NCI-H128 (cell line): ENCODE results near the gene CDKN2C.
"Not testable (repeated sequence)": the region's sequence is repeated elsewhere in the genome, so short reads cannot be mapped to it uniquely, and the experiment has no call there.

Experiments used
- DNase-seq: peaks from one replicate; lab custom pipeline; 2025; ENCODE audit not compliant: unreplicated experiment; lab: John Stamatoyannopoulos, UW

The CDKN2C gene

GRCh38 chr1:50978144-50978851 is 8.3 kb downstream of the CDKN2C start:
- peak; percentile 77 for DNase-seq

DNA sequence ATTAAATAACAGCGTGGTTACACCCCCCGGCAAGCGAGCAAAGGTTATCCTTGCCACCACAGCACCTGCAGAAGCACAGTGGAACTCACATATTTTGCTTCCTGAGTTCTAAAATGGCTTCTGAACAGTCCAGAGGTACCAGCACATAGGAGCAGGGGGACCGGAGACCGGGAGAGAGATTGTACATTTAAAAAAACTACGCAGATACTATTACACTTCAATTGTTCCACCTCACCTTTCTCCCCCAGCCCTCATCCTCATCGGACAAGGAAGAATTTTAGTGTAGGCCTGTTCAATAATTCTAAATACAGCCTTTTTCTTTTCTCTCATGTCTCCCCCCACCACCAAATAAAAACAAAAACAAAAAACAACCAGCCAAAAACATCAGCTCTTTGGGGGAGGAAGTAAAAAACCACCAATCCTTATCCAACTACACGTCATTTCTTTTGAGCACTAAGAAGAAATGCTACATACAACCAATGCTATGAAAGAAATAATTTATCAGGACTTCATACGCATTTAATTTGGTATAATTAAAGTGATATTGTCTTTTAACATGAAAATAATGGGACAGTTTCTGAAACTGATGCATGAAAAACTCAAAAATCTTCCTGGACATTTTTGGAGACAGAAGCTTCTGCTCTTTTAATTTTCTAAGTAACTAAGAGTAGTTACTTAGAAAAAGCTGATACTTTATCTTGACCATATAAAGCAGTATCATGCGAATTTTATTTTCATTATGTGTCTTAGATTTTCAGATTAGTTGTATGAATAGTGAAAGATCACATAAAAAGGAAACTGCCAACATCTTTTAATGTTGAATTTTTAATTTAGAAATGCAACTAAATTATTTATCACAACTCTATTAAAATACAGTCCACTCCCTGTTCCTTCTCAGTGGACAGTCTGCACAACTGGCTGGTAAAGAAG is 9.1 kb downstream of the CDKN2C start:
- DNase-seq: no peak

- DNase-seq: no peak
Observed at GRCh38 chr1:50979937-50980336, 9.9 kb downstream of the CDKN2C start.

GRCh38 chr1:50980505-50980904 is 10.5 kb downstream of the CDKN2C start:
- DNase-seq: no peak

- DNase-seq: no peak
Observed at GRCh38 chr1:50981741-50982140, 11.7 kb downstream of the CDKN2C start.

GRCh38 chr1:50982611-50983010 is 12.6 kb downstream of the CDKN2C start:
- DNase-seq: no peak

GRCh38 chr1:50983219-50983802 is 13.3 kb downstream of the CDKN2C start:
- DNase-seq: no peak

- DNase-seq: no peak
Observed at GRCh38 chr1:50985094-50985493, 15.0 kb downstream of the CDKN2C start.

- DNase-seq: no peak
Observed at GRCh38 chr1:50986653-50987052, 16.6 kb downstream of the CDKN2C start.

GRCh38 chr1:50989694-50990093 is 19.6 kb downstream of the CDKN2C start:
- DNase-seq: no peak

DNA sequence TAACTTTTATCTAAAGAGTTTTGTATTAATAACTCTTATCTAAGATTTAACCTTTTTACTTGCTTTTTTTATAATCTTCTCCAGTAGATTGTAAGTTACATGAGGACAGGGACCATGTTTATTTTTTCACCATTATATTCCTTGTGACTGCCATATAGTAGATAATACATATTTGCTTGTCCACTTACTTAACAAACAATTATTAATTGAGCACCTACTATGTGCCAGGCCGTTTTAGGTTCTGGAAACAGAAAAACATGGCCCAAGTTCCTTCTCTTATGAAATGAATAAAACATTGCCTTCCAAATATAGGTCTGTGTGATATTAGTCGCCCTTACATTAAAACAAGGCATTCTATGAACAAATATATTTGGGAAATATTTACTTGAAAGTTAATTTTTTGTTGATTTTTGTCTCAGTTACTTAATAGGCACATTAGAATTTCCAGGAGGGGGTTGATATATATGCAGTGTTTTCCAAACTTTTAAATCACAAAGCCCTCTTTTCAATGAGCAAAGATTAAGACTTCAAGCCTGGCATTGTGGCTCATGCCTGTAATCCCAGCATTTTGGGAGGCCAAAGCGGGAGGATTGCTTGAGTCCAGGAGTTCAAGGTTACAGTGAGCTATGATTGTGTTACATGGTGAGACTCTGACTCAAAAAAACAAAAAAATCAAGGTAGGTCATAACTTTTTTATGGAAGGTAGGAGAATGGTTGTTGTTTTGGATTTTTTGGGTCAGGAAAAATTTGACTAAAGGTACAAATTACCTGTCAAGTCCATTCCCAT is 22.7 kb downstream of the CDKN2C start:
- DNase-seq: no peak

DNA sequence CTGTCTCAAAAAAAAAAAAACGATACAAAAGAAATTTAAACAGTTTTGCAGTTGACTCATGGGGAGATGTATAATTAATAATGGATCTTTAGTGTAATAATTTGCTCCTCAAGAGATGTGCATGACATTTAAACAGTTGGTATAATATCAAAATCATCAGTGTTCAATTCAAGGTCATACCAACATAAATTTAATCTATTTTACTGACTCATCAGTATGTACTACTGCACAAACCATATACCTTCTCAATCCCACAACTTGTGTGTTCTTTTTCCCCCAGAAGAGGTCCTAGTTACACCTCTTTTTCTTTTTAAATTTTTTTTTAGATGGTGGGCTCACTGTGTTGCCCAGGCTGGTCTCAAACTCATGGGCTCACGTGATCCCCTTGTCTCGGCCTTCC is 23.6 kb downstream of the CDKN2C start:
- no peak for DNase-seq

DNA sequence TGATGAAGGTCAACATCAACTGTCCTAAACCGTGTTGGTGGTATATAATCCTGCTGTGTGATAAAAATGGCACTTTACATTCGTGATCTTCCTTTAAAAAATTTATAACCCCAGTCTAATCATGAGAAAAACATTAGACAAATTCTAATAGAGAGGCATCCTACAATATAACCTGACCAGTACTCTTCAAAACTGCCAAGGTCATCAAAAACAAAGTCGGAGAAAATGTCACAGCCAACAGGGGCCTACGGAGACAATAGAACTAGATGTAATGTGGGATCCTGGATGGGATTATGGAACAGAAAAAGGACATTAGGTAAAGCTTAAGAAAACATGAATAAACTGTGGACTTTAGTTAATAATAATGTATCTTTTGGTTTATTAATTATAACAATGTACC is 25.0 kb downstream of the CDKN2C start:
- no peak for DNase-seq

DNA sequence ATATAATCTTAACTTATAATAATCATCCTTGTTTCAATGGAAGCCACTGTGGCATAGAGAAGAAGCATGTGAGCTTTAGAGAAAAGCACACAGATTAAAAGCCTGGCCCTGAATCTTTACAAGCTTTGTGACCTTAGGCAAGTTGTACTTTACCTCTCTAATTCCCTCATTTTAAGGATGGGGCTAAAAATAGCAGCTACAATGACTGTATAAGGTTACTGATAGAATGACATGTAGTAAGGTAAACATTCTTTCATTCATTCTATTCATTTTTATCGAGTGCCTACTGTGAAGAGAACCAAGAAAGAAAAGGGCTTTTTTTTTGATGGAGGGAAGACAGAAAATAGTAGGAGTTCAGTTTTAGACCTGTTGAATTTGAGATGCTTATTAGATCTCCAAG is 25.6 kb downstream of the CDKN2C start:
- peak; percentile 55 for DNase-seq

GRCh38 chr1:50996083-50996482 is 26.0 kb downstream of the CDKN2C start:
- DNase-seq: no peak

DNA sequence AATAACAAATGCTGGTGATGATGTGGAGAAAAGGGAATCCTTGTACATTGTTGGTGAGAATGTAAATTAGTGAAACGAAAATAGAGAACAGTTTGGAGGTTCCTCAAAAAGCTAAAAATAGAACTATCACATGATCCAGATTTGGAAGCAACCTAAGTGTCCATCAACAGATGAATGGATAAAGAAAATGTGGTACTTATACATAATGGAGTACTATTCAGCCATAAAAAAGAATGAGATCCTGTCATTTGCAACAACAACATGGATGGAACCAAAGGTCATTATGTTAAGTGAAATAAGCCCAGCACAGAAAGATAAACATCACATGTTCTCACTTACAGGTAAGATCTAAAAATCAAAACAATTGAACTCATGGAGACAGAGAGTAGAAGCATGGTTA is 29.3 kb downstream of the CDKN2C start:
- DNase-seq: not testable (repeated sequence)

- no peak for DNase-seq
Observed at GRCh38 chr1:51000160-51000559, 30.1 kb downstream of the CDKN2C start.

DNA sequence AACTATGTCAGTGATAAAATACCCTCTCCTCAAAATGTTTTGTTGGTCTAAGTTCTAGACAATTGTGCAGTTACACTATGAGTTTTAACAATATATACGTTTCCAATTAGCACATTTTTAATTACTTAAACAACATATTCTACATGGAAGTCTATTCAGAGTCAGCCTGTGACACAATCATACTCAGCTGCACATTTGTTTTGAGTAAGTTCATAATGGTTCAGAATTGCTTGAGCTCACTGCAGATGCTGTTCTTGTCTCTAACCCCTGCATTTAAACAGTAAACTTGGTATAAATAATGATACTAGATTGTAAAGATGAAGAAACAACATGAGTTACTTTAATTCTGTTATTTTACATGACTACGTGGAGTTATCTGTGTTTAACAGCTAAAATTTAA is 30.6 kb downstream of the CDKN2C start:
- no peak for DNase-seq

DNA sequence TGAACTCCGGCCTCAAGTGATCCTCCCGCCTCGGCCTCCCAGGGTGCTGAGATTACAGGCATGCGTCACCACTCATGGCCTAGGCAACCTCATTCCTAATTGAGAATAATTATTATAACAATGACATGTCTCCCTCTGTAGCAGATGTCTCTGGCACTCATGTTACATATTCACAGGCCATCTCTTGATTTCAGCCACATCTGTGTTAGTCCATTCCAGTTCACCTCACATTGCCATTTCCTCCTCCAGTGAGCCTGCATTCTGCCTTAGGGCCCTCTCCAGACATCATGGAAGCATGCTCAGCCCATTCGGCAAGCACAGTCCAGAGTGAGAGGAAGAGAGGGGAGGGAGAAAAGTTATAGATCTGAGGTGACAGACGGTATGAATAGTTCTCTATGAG is 32.5 kb downstream of the CDKN2C start:
- peak; percentile 31 for DNase-seq

DNA sequence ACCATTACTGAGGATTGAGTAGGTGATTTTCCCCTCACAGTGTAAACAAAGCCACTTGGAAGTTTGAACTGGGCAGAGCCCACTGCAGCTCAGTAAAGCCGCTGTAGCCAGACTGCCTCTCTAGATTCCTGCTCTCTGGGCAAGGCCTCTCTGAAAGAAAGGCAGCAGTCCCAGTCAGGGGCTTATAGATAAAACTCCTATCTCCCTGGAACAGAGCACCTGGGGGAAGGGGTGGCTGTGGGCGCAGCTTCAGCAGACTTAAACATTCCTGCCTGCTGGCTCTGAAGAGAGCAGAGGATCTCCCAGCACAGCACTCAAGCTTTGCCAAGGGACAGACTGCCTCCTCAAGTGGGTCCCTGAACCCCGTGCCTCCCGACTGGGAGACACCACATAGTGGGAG is 35.5 kb downstream of the CDKN2C start:
- DNase-seq: not testable (repeated sequence)

DNA sequence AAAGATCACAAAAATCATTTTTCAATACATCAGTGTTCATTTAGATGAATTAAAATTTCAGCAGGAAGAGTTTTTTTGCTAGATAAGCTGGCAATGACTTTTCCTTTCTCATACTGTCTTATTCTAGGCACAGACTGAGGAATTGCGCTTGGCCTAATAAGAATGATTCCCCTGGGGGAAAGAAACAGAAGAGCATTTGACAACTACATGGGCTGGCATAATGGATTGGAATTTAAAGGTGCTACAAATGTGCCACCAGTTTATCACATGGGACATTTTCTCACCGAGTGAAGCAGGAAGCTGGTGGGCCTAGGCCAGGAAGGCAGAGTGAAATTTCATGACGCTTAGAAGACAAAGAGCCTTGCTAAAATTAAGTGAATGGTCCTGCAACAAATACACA is 39.3 kb downstream of the CDKN2C start:
- no peak for DNase-seq
